ENCODE results near the gene TOP3B.

TOP3B gene

GRCh38 chr22:21938071-21938822 is 44.3 kb downstream of the TOP3B start:
- DNase-seq (ENCODE audit: low read depth), result no peak
- peak overlapping the region; percentile 78 for H3K4me3 ChIP-seq (ENCODE audit: low read length)
- TF ChIP-seq, protein P1, sequence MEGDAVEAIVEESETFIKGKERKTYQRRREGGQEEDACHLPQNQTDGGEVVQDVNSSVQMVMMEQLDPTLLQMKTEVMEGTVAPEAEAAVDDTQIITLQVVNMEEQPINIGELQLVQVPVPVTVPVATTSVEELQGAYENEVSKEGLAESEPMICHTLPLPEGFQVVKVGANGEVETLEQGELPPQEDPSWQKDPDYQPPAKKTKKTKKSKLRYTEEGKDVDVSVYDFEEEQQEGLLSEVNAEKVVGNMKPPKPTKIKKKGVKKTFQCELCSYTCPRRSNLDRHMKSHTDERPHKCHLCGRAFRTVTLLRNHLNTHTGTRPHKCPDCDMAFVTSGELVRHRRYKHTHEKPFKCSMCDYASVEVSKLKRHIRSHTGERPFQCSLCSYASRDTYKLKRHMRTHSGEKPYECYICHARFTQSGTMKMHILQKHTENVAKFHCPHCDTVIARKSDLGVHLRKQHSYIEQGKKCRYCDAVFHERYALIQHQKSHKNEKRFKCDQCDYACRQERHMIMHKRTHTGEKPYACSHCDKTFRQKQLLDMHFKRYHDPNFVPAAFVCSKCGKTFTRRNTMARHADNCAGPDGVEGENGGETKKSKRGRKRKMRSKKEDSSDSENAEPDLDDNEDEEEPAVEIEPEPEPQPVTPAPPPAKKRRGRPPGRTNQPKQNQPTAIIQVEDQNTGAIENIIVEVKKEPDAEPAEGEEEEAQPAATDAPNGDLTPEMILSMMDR (conservative IDR thresholded peaks at IDR 0.05; ENCODE audit: low read depth, low read length), result peak; percentile 98

DNA sequence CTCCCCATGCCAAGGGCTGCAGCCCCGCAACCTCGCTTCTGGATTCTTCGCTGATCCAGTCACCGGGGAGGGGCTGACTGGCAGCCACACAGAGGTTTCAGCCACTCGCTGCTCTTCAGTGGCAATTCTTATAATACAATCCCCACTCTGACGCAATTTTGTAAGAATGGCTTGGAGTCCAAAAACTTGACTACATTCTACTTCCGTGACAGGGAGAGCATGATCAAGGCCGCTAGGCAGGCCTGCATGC is 44.8 kb downstream of the TOP3B start:
- DNase-seq (ENCODE audit: low read depth), result no peak
- TF ChIP-seq, protein P1 (conservative IDR thresholded peaks at IDR 0.05; ENCODE audit: low read depth, low read length), result no peak
- peak overlapping the region; percentile 78 for H3K4me3 ChIP-seq (ENCODE audit: low read length)

DNA sequence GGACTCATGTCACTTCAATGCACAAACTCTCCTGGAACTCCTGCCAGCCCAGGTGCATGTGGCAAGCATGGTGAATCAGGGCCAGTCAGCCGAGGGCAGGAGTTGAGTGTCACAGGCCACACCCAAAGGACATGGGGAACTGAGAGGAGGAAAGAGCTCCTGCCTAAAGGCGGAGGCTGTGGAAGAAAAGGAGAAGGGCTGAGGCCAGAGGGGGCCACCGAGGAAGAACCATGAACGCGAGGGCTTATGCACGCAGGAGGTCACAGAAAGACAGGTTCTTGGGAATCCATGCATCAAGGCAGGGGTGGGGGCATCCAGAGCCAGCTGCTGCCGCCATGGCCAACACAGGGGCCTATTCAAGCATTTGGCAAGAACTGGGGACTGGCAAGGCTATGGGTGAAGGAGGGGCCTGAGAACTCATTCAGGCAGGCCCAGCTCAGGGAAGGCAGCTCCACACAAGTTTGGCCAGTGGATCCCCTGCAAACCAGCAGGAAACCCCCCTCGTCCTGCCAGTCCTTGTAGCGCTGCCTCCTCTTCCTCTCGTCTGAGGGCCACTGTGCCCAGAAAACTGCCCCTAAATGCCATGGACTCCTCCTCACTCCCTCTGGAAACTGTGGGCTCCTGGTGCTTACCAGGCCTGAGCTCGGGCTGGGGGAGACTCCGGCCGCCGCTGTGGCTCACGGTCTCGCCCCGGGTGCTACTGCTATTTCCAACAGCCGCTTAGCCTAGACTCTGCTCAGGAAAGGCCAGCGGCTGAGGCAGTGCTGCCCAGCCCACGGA is 45.4 kb downstream of the TOP3B start:
- H3K4me3 ChIP-seq (ENCODE audit: low read length), result peak overlapping the region; percentile 78
- DNase-seq (ENCODE audit: low read depth), result no peak
- TF ChIP-seq, protein P1 (conservative IDR thresholded peaks at IDR 0.05; ENCODE audit: low read depth, low read length), result no peak

DNA sequence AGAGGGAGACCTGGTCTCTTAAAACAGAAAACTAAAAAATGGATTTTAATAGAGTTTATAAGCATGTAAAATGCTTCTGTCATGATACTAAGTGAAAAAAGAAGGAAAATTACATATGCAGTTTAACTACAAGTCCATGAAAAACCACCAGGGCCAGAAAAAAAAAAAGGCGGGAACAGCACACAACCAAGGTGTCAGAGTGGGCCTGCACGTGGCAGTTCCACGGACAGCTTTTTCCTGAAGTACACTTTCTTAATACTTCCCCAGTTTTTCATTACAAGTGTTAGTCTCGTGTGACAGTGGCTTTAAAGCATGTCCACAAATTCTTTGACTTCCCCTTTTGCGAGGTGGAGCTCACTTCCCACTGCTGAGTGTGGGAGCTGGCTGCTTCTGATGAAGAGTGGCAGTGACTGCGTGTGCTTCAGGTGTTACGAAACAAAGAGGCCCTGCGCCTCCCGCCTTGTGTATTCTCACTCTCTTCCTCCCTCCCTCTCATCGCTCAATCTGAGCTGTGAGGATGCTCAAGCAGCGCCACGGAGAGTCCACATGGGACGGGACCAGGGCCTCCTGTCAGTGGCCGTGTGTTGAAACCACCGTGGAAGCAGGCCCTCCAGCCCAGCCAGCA is 46.3 kb downstream of the TOP3B start:
- DNase-seq (ENCODE audit: low read depth), result no peak
- TF ChIP-seq, protein P1 (conservative IDR thresholded peaks at IDR 0.05; ENCODE audit: low read depth, low read length), result no peak
- no peak overlapping the region for H3K4me3 ChIP-seq (ENCODE audit: low read length)

GRCh38 chr22:21933910-21934309 is 48.7 kb downstream of the TOP3B start:
- TF ChIP-seq, protein P1 (conservative IDR thresholded peaks at IDR 0.05; ENCODE audit: low read depth, low read length), result no peak
- no peak for DNase-seq (ENCODE audit: low read depth)
- no peak overlapping the region for H3K4me3 ChIP-seq (ENCODE audit: low read length)

DNA sequence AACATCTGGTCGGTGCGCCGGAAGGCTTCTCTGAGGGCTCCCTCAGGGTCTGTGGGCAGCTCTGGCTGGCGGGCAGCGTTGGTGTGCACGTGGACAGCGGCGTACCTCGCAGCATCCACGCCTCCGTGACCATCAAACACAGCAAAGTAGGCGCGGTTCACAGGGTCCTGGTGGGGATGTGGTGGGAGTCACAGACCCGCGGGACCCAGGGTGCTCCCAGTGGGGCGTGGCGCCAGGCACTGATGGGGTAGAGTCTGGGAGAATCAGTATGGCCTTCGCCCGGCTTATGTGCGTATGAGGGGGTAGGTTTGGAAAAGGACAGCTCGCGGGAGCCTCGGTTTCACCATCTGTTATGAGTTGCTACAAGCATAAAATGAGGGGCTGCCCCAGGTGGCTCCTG is 49.2 kb downstream of the TOP3B start:
- no peak for DNase-seq (ENCODE audit: low read depth)
- TF ChIP-seq, protein P1 (conservative IDR thresholded peaks at IDR 0.05; ENCODE audit: low read depth, low read length), result no peak
- no peak overlapping the region for H3K4me3 ChIP-seq (ENCODE audit: low read length)

Measured in retinal pigment epithelial cell (primary cell).